ENCODE results near the gene GIPC1. TPM values are rescaled to one million over a fixed set of nuclear protein-coding genes. Genes with fewer than 3 reads are reported as not detected.

Gene GIPC1
- total RNA-seq, 1 donor from 2014 or later, result 81.0 TPM

DNA sequence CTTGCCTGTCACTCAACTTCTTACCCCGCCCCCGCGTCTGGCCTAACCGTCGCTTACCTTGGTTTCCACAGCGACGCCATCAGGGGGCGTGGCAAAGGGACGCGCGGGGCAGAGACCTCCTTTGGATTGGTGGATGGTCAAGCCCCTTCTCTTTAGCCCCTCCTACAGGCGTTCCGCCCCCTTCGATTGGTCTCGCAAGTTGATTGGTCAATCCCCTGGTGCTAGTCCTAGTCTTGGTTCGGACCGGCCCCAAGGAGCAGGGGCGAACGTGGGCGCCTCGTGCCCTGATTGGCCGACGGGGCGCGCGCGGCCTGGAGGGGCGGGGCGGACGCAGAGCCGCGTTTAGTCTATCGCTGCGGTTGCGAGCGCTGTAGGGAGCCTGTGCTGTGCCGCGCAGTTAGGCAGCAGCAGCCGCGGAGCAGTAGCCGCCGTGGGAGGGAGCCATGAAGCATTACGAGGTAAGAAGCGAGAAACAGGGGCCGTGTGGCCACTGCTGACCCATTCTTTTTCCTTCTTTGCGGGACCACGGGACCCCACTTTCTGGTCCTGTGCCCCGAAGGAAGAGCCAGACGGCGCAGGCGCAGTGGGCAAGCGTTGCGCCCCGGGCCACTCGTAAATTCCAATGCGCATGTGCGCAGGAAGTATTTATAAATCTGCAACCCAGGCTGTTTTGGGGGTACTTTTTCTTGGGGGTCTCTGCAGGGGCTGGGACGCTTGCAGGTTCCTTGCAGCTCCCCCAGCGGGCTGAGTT, 33.5 kb upstream of the GIPC1 start, which contains the start of gene TECR:
Gene TECR, plus strand, starts transcription at position 341 of the 751 bp plus-strand sequence. Its CDS starts 103 bp downstream, at position 444.
- intact Hi-C loops (cut with DNase I), result no loop called here
- H3K4me1 ChIP-seq, result peaks cover 59% of the 10 kb centered on the region
- TF ChIP-seq, protein P1, sequence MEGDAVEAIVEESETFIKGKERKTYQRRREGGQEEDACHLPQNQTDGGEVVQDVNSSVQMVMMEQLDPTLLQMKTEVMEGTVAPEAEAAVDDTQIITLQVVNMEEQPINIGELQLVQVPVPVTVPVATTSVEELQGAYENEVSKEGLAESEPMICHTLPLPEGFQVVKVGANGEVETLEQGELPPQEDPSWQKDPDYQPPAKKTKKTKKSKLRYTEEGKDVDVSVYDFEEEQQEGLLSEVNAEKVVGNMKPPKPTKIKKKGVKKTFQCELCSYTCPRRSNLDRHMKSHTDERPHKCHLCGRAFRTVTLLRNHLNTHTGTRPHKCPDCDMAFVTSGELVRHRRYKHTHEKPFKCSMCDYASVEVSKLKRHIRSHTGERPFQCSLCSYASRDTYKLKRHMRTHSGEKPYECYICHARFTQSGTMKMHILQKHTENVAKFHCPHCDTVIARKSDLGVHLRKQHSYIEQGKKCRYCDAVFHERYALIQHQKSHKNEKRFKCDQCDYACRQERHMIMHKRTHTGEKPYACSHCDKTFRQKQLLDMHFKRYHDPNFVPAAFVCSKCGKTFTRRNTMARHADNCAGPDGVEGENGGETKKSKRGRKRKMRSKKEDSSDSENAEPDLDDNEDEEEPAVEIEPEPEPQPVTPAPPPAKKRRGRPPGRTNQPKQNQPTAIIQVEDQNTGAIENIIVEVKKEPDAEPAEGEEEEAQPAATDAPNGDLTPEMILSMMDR (IDR thresholded peaks at IDR 0.05), result peak in 1 of 3 experiments; percentile 20
- TF ChIP-seq POLR2AphosphoS5 (IDR thresholded peaks at IDR 0.05; ENCODE audit: insufficient read depth in 1 of 2, low read depth in 1 of 2), result peak; percentile 92 to 100
- TF ChIP-seq POLR2A (IDR thresholded peaks at IDR 0.05), result peak; percentile 94 to 97
- DNase-seq (ENCODE audit: extremely low spot score in 2 of 2), result peak; percentile 100
- no peaks in the 10 kb centered on the region for H3K9me3 ChIP-seq
- peak within 1 kb of the TSS; percentile 98 for H3K27ac ChIP-seq
- H3K4me3 ChIP-seq, result peak within 1 kb of the TSS; percentile 56 to 90
- no peaks in the 10 kb centered on the region for H3K36me3 ChIP-seq
- no peaks in the 10 kb centered on the region for H3K27me3 ChIP-seq

DNA sequence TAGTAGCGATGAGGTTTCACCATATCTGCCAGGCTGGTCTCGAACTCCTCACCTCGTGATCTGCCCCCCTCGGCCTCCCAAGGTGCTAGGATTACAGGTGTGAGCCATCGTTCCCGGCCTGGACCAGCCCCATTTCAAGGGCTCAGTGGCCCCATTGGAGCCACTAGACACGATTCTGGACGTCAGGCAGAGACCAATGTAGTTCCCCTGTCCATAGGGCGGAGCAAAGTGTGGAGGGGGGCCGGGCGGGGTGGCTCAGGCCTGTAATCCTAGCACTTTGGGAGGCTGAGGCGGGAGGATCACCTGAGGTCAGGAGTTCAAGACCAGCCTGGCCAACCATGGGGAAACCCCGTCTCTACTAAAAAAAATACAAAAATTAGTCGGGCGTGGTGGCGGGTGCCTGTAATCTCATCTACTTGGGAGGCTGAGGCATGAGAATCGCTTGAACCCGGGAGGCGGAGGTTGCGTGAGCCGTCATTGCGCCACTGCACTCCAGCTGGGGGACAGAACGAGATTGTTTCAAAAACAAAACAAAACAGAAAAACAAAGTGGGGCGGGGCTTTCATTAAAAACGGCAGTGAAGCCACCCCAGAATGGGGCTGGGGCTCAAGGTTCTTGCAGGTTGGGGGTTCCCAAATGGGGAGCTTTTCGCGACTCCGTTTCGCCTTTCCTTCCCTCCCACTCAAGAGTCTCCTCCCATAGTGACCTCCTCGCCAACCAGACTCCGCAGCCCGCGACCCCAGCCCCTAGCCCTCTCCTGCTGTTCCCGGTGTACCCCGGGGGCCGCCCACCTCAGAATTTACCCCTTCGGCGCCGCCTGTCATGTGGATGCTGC, 32.7 kb upstream of the GIPC1 start:
- Histone ChIP-seq H3K27ac (peak overlapping the region; percentile 98), H3K27me3 (no peaks in the 10 kb centered on the region), H3K36me3 (no peaks in the 10 kb centered on the region), H3K4me3 (peak overlapping the region; percentile 53 to 90), H3K4me1 (peaks cover 58% of the 10 kb centered on the region), H3K9me3 (no peaks in the 10 kb centered on the region)
- TF ChIP-seq POLR2A (IDR thresholded peaks at IDR 0.05) (no peak), POLR2AphosphoS5 (IDR thresholded peaks at IDR 0.05; ENCODE audit: insufficient read depth in 1 of 2, low read depth in 1 of 2) (no peak)
- TF ChIP-seq, protein P1 (IDR thresholded peaks at IDR 0.05), result no peak
- intact Hi-C loops (cut with DNase I), result no loop called here
- peak in 1 of 2 donors; percentile 96 for DNase-seq (ENCODE audit: extremely low spot score in 2 of 2)

DNA sequence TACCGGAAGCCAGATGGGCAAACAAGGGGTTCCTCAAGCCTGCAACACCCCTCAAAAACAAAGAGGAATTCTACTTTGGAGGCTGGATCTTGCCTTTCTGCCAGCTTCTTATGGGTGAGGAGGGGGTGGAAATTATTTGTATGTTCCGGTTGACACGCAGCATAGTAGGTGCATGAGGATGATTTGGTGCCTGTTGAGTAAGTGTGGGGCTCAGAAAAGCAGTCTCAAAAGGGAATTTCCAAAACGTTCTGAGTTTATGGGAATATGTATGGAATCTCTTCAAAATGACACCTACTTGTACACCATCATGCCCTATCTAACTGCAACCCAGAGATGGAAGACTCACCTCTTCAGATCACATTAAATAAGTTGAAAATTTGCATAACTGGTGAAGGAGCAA, 30.5 kb upstream of the GIPC1 start:
- Histone ChIP-seq H3K27me3 (no peaks in the 10 kb centered on the region), H3K36me3 (no peaks in the 10 kb centered on the region), H3K4me1 (peaks cover 36% of the 10 kb centered on the region), H3K9me3 (no peaks in the 10 kb centered on the region), H3K27ac (peak overlapping the region; percentile 98), H3K4me3 (no peak overlapping the region)
- TF ChIP-seq POLR2A (IDR thresholded peaks at IDR 0.05) (no peak), POLR2AphosphoS5 (IDR thresholded peaks at IDR 0.05; ENCODE audit: insufficient read depth in 1 of 2, low read depth in 1 of 2) (no peak)
- TF ChIP-seq, protein P1 (IDR thresholded peaks at IDR 0.05), result no peak
- DNase-seq (ENCODE audit: extremely low spot score in 2 of 2), result no peak
- intact Hi-C loops (cut with DNase I), result no loop called here

DNA sequence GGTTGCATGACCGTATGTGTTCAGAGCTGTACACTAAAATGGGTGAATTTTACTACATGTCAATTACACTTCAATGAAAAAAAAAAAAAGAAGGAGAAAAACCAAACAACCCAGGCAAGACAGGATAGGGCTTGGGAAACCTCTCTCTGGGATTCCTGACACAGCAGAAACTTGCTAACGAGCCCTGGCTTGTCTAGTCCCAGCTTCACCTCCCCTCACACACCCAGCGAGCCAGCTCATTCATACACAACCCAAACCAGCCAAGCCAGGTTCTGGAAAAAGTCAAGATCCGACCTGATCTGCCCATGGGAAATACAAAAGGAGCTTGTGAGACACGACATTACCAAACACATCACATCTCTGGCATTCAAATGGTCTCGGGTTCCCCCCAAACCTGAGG, 29.8 kb upstream of the GIPC1 start:
- TF ChIP-seq, protein P1 (IDR thresholded peaks at IDR 0.05), result no peak
- peak in 1 of 2 donors; percentile 84 for TF ChIP-seq POLR2AphosphoS5 (IDR thresholded peaks at IDR 0.05; ENCODE audit: insufficient read depth in 1 of 2, low read depth in 1 of 2)
- no peak for TF ChIP-seq POLR2A (IDR thresholded peaks at IDR 0.05)
- peaks cover 29% of the 10 kb centered on the region for H3K4me1 ChIP-seq
- H3K9me3 ChIP-seq, result no peaks in the 10 kb centered on the region
- H3K4me3 ChIP-seq, result no peak overlapping the region
- H3K27ac ChIP-seq, result peak overlapping the region; percentile 98
- no peaks in the 10 kb centered on the region for H3K27me3 ChIP-seq
- no peak for DNase-seq (ENCODE audit: extremely low spot score in 2 of 2)
- intact Hi-C loops (cut with DNase I), result no loop called here
- no peaks in the 10 kb centered on the region for H3K36me3 ChIP-seq

Measured in vagina (tissue), 2 donors.